Measurements from ENCODE around the gene ARID1B.

ARID1B gene

DNA sequence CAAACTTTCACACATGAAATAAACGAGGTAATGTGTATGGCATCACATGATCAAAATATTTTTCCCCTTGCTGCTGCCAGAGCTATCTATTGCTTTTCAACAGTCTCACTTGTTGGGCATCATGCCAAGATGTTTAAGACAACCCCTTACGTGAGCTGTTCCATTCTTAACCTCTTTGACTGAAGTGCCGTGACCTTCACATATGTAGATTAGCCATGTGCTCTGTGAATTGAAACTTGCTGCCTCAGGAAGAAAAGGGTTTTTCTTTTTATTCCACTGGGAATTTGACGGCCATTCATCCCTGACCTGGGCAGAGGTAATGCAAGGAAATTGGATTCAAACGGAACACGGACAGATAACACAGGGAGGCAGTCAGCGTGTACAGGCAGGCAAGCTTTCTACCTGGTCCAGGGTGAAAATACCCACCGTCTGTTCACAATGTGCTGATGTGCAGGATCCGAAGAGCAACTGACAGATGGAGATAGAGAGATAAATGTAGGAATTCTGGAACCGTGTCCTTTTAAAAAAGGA is 14.2 kb downstream of the ARID1B start:
- no peak for DNase-seq (ENCODE audit: low read depth)

DNA sequence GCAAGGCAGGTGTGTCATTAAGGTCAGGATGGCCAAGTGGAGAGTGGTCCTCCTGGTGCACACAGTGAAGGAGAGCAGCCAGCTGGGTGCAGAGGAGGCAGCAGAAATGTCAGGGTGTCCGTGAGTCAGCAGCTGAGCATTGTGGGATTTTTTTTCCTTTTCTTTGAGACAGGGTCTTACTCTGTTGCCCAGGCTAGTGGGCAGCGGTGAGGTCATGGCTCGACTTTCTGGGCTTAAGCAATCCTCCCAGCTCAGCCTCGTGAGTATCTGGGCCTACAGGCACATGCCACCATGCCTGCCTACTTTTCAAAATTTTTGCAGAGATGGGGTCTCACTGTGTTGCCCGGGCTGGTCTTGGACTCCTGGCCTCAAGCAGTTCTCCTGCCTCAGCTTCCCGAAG is 16.0 kb downstream of the ARID1B start:
- DNase-seq (ENCODE audit: low read depth), result no peak

DNA sequence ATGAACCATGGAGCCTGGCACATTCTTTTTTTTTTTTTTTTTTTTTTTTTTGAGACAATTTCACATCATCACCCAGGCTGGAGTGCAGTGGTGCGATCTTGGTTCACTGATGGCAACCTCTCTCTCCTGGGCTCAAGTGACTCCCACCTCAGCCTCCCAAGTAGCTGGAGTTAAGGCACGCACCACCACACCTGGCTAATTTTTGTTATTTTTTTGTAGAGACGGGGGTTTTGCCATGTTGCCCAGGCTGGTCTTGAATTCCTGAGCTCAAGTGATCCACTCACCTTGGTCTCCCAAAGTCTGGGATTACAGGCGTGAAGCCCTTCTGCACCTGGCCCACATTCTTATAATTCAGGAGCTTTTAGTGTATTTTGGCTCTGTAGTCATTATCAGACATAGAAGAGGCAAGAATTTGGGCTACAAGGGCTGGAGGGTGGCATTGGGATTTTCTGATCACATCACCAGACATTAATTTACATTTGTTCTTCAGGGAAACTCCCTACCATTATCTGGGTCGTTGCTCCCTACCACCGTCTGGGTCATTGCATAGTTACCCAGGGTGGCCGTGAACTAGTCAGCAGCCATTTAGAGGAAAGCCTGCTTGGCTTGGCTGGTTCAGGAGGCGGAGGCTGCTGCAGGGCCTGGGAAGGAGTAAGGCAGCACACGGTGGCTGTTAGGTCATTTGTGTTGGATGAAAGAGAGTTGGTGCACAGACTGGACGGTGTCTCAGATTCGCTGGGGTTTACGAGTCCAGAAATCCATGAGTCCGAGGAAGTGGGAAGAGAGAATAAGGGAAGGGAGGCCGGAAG is 17.6 kb downstream of the ARID1B start:
- no peak for DNase-seq (ENCODE audit: low read depth)

DNA sequence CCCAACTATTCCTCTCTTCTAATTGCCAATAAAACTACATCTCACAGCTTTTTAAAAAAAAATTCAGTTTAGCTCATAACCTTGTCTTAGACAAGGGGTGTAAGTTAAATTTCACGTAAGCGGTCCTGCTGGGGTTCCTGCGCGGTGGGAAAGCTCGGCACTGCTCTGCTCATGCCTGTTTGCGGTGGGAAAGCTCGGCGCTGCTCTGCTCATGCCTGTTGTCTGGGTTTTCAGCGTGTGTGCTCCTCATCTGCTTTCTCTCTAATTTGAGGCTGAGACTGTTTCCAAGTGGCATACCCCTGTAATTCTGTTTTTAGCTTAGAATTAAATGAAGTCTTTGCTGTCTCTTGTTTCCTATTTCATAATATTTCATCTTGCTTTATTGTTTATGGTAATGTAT is 18.6 kb downstream of the ARID1B start:
- DNase-seq (ENCODE audit: low read depth), result no peak

DNA sequence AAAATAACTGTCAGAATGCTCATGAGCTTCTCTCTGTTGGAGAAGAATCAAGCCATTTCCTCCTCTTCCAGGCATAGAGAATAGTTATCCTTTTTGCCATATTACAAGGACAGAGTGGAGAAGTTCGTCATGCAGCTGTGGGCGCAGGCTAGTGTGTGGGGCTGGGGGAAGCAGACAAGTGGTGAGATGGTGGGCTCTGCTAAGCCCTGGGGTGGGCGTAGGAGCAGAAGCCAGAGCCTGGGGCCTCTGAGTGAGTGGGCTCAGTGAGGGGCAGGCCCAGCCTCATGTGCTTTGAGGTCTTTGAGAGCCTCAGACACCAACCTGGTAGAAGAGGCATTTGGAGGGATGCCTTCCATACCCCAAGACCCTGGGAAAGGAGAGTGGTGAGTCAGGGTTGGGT is 19.4 kb downstream of the ARID1B start:
- no peak for DNase-seq (ENCODE audit: low read depth)

DNA sequence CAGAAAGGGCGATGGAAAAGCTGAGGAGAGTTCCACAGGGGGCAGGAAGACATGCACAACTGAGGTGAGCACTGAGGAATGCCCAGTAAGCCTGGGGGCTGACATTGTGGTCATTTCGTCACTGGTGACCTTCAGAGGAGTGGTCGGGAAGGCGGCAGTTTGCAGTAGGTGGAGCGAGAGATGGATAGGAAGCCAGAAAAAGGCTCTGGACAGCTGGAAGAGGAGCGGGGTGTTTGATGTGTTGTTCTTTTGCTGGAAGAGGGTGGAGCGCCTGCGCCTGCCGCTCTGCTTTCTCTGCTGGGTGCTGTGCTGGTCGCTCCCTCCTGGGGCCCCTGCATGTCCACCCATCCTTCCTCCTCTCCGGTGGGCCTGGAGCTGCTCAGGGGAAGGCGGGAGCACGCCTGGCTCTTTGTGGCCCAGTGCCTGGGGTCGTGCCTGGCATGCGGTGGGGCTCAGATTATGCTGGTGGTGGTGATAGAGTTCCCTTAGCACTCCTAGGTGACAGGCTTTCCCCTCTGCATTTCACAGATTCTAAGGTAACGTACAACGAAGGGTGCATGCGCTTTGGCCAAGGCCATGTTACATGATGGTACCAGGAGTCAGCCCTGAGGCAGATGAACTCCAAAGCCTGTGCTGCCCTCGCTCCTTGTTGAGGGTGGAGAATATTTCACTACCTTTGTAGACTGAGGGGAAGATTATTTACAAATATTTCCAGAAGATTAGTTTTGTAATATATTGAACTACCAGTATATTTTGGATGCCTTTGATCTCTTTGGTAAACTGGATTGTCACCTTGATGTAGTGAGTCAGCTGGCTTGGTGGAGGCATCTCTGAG is 20.9 kb downstream of the ARID1B start:
- DNase-seq (ENCODE audit: low read depth), result no peak

DNA sequence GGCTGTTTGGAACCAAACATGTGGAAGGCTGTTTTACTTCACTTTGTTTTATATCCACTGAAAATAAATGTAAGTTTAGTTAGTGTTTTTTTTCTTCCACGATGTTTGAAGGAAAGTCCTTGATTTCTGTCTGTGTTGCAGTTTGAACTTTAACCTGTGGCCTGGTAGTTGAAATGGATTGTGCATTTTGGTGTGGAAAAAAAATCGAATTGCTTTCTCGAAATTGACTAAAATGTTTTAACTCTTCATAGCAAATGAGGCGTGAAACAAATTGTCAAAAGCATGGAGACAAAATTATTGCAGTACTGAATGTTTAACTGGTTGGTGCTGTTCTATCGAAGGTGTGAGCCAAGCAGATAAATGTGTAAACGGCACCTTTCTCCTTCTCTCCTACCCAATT is 24.5 kb downstream of the ARID1B start:
- no peak for DNase-seq (ENCODE audit: low read depth)

DNA sequence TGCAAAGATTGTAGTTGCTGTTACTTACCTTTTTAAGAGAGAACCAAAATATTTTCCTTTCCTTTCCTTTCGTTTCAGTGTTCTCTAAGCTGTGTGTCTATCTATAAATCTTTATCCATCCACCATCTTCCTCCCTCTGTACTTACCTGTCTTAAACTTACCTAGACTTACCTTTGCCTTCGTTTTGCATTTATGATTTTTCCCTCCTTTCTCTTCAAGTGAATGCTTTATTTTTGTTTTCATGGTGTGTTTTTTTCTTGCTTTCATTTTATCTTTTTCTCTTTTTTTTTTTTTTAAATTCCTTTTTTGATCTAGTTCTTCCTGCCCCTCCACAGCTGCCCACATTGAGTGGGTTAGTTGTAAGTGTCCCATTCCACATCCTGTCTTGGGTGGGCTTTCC is 26.2 kb downstream of the ARID1B start:
- DNase-seq (ENCODE audit: low read depth), result no peak

DNA sequence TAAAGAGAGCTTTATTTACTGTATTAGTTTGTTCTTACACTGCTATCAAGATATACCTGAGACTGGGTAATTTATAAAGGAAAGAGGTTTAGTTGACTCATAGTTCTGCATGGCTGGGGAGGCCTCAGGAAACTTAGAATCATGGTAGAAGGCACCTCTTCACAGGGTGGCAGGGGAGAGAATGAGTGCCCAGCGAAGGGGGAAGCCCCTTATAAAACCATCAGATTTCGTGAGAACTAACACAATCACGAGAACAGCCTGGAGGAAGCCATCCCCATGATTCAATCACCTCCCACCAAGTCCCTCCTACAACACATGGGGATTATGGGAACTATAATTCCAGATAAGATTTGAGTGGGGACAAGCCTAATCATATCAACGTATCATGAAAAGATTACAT is 27.2 kb downstream of the ARID1B start:
- no peak for DNase-seq (ENCODE audit: low read depth)

DNA sequence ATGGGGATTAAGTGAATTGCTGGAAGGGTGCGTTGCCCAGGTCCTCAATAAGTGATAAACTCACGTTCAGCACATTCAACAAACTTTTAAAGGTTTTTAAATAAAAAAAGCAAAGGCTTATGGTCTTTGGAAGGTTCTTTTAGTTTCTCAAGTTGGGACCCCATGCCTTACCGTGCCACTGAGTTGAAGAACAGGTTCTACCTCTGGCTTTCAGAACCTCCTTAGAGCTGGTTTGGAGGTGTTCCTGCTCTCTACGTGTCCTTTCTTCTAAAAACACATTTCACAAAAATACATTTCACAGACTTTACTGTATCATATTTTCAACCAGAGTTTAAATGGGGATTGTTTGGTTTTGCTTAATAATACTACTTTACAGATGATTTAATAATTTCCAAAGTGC is 29.0 kb downstream of the ARID1B start:
- no peak for DNase-seq (ENCODE audit: low read depth)

DNA sequence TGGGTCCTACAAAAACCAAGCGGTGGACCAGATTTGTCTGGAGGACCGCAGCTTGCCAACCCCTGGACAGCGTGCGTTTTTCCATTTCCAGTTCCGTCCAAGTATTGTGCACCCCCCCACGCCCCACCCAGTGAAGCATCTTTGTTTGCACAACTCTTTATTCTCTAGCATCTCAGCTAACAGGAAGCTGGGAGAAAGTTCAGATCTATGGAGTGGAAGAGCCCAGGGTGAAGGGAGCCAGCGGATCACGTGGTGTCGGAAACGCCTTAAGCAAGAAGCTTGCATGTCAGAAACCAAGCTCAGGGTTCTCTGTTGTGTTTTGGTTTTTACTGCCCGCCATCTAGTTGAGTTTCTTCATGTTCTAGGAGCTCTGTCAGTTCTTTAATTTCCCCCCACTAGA is 29.9 kb downstream of the ARID1B start:
- DNase-seq (ENCODE audit: low read depth), result peak; percentile 84

DNA sequence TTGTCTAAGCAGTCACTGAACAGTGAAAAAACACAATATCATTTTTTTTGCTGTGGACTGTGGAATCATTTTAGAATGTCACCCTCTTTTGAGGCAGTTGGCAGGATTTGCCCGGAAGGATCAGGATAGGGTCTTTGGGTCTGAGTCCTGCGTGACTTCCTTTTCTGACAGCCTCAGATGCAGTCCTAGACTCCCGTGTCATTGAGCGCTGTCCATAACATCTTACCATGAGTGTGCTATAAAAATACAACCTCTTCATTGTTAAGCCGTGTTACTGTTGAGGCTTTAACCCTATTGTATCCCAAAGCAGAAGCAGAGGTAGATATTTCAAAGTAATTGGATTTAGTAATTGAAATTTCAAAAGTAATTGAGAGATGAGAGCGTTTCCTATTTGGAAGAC is 30.6 kb downstream of the ARID1B start:
- DNase-seq (ENCODE audit: low read depth), result no peak

DNA sequence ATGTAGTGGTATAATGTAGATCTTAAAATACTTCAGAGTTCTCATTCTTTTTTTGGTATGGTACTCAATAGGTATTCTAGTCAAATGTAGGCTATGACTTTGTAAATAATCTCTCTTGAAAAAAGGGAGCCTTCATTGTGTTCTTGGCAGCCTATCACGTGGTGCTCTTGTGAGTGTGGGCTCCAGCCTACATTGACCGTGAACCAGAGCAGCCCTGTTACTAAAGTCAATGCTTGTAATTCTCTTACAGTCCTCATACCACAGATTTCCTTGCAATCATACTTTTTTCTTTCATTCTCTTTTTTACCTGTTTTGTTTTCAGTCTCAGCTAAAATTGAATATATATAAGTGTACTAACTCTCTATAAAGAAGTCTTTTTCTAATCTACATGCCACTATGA is 31.1 kb downstream of the ARID1B start:
- DNase-seq (ENCODE audit: low read depth), result peak; percentile 33

DNA sequence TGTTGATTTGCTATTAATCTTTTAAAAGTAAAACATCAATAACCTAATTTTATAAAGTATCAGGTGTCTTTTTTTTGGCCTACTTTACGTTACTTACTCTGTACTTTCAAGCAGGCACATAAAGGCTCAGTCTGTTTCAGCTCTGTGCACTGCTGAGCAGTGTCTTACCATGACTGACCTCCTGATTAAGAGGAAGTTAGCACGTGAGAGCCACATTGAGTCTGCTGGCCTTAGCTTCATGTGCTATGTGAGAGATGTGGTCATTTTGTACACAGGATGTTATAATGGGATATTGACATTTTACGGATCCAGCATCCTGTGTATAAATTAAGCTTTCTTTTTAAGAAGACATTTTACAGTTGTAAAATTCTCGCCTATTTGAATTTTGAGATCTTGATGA is 31.9 kb downstream of the ARID1B start:
- DNase-seq (ENCODE audit: low read depth), result peak; percentile 76

DNA sequence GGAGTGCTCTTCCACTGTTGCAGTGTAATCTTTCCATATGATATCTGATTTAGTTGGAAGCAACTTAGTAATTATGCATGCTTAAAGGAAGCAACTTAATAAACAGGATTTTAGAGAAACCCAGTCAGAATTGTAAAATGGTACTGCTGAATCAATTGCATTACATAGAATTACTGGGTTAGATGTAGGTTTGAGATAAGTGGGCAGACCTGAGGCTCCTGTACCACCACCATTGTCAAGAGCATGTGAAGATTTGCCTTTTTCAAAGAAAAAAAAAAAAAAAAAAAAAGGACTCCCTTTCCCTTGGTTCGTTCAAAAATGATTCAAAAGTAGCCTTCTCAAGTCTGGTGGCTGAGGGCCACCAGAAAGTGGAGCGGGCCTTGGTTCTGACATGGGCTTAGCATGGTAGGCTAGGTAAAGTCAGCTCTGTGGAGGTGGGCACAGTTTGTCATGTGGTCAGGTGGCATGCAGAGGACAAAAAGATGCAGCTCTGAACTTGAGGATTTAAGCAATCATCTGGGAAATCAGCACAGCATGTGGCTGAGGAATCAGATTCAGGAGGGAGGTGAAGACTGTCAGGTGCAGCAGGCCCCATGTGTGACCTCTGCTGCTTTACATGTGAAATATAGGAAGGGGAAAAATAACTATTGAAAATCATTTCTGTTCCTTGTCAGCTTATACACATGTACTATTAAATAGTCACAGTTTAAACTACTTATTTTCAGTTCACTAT is 32.4 kb downstream of the ARID1B start:
- DNase-seq (ENCODE audit: low read depth), result no peak

DNA sequence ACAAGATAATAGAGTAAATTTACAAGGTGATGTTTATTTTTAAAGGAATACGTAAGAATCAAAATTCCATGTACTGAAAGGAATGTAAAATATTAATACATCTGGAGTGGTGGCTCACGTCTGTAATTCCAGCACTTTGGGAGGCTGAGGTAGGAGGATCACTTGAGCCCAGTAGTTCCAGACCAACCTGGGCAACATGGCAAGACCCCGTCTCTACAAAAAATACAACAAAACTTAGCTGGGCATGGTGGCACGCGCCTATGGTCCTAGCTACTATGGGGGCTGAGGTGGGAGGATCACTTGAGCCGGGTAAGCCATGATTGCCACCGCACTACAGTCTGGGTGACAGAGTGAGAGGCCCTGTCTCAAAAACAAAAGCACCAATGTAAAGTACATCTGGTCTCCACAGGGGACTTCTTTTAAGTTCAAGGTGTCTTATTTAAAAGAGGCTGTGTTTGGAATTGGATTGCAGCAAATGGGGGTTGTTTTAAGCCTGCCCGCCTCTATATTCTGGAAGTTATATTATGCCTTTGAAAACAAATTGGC is 36.9 kb downstream of the ARID1B start:
- DNase-seq (ENCODE audit: low read depth), result no peak

DNA sequence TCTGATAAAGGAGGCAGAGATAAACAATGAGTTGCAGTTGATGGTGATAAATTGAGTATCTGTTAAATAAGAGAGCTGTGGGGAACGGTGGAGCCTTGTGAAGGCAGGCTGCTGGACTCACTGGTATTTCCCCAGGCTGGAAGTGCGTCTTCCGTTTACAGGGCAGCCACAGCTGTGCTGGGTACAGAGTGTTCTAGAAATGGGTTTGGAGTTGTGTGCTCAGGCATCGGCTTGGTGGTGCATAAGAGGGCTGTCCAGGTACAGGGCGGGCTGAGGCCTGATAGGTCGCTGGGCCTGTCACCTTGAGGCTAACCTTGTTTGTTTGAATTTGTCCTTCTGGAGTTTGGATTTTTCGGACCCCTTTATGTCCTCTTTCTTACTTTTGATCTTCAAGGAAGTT is 39.3 kb downstream of the ARID1B start:
- DNase-seq (ENCODE audit: low read depth), result no peak

DNA sequence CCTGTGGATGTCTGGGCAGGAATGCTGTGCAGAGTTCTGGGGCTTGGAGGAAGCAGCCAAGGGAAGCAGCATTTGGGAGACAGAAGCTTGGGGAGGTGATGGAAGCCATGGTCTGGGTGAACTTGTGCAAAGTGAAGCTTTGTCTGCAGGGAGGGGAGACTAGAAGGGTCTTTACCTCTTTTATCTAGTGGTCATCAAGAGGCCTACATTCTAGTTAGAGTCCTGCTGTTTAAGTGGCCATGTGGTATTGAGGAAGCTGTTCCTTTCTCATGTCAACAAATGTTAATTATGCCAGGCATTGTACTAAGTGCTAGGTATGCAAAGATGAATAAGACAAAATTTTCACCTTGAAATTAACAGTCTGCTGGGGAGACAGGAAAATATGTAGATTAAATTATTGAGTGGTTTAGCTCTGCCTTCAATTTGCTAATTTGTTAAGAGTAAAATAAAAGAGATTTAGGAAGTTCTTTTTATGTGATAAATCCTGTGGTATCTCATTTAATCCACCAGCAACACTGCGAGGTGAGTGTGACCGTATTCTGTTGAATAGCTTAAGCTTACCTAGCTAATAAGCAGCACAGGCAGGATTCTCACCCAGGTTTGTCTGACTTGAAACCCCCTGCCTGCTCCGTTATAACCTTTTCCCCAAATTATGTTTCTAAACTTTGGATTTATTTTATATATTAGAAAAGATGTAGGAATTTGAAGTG is 43.1 kb downstream of the ARID1B start:
- no peak for DNase-seq (ENCODE audit: low read depth)

DNA sequence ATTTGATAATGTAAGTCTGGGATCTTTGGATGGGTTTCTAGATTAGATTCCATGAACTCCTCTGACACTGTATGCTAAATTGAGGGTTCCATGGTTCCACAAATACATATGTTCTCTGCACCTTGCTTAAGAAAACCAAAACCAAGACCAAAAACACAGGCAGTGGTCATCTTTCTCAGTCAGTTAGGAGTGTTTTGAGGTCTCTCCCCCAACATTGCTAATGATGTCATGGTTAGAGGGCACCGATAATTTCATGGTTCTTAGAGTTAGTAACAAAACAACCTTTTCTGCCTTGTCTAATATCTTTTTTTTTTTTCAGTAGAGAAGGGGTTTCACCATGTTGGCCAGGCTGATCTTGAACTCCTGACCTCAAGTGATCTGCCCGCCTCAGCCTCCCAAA is 44.5 kb downstream of the ARID1B start:
- DNase-seq (ENCODE audit: low read depth), result no peak

DNA sequence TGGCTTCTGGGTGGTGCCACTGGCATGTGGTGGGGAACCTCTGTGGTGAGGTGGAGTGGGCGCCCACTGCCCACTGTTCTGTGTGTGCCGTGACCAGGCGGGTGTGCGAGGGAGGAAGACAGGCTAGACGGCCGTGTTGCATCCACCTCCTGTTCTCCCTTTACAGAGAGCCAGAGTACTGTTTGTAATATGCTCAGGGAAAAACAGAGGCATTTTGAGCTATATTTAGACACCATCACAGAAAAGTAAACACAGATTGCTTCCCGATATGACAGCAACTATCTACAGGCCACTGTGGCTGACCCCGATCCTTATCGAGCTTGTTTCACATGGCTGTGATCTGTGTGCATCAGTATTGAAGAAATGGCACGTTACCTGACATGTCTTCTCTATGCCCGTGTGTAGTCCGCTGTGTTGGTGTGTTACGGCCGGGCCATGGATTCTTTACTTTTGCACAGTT is 45.6 kb downstream of the ARID1B start:
- DNase-seq (ENCODE audit: low read depth), result no peak

DNA sequence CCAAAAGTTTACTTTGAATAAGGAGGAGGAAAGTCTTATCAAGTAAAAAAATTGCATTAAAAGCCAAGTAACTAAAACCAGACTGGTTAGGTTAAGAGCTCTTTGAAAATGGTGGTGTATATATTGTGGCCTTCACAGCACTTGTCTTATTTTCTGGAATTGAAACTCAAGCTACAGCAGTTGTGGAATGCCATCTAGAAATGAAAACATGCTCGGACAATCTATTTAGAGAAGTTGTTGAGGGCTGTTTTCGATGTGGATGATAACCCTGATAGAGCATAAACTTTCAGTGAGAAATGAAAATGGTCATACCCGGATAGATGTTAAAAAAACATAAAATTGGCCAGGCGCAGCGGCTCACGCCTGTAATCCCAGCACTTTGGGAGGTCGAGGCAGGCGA is 47.0 kb downstream of the ARID1B start:
- no peak for DNase-seq (ENCODE audit: low read depth)

DNA sequence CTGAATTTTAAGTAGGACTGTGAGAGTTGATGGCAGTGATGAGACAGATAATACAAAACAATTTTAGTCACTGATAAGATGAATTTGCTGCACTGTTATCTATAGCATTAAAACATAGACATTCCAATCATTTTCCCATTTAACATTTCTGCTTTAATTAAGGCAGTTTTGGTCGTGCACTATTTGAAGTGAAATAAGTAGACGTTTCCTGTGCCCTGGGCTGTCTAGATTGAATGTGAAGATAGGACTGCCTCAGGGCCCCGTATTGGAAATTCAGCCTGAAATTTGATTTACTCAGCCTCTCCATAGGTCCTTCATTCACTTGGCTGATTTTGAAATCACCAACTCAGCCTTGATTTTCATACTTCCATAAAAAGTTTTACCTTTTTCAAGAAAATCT is 48.3 kb downstream of the ARID1B start:
- no peak for DNase-seq (ENCODE audit: low read depth)

Data from fibroblast of gingiva (primary cell).